K562 (cell line): ENCODE data around the gene BCKDHB. TPM values are rescaled to one million over a fixed set of nuclear protein-coding genes. Genes with fewer than 3 reads are reported as not detected.

Source experiments
- ATAC-seq: fragments of 200-7000 bp; cut with Tn5 transposase; 3 replicates; pipeline ENCODE4 v1.9.1; 2020; ENCODE audit warnings: moderate library complexity
- BruUV-seq: library from RNA; stranded (reverse); fragments of 400-500 nt; replicated peaks from 2 replicates; lab custom pipeline; 2021; lab: Mats Ljungman, UMichigan
- CTCF ChIA-PET: fragments of 300-600 bp; formaldehyde crosslinking; extraction: SDS; loops from one replicate; lab custom pipeline; 2021; ENCODE audit warnings: low intra/inter-chr PET ratio; lab: Yijun Ruan, JAX
- POLR2A ChIA-PET: fragments of 300-600, 350-650 bp; sonication (Branson Sonifier 250); formaldehyde crosslinking; extraction: SDS; loops from one replicate; lab custom pipeline; 2021; ENCODE audit warnings: antibody characterized with exemption, inconsistent platforms; lab: Yijun Ruan, JAX
- DNase-seq, 4 experiments: peaks; one replicate each; pipeline versions ENCODE4 v3.0.0 to v3.0.0-alpha.2; 2011 to 2018; ENCODE audit warnings: low spot score in 3 of 4, mixed read lengths in 3 of 4; ENCODE audit errors: extremely low read depth in 1 of 4
- FAIRE-seq: peaks from 2 replicates; lab custom pipeline; 2011; peaks lifted over from hg19 to GRCh38; lab: Jason Lieb, UNC
- H2AFZ ChIP-seq: 2 replicates; pipeline ENCODE4 v1.6.0; 2011; ENCODE audit warnings: low read depth, low read length, control low read depth, inconsistent platforms
- H3K27ac ChIP-seq: fragments of 200-600 bp; 3 replicates; pipeline ENCODE4 v1.8.0; 2011; ENCODE audit warnings: low read depth, mild to moderate bottlenecking, control low read depth, inconsistent platforms, low read length, moderate library complexity, mixed read lengths; ENCODE audit errors: extremely low read depth
- H3K27me3 ChIP-seq, 2 experiments: fragments of 300-600 bp in 1 of 2; 2 replicates in 1 of 2; 3 replicates in 1 of 2; pipeline versions ENCODE4 v1.6.0 to v1.8.0; 2011; ENCODE audit warnings: inconsistent platforms in 2 of 2, low read length in 2 of 2, mild to moderate bottlenecking in 1 of 2, mixed read lengths in 1 of 2, moderate library complexity in 1 of 2; ENCODE audit not compliant: control insufficient read depth in 2 of 2, insufficient read depth in 2 of 2
- H3K36me3 ChIP-seq: fragments of 300-600 bp; 3 replicates; pipeline ENCODE4 v1.8.0; 2011; ENCODE audit warnings: mild to moderate bottlenecking, low read length, inconsistent platforms; ENCODE audit not compliant: control insufficient read depth, insufficient read depth
- H3K4me1 ChIP-seq, 2 experiments: fragments of 200-600 bp in 1 of 2; replicated peaks in 1 of 2; 2 replicates in 1 of 2; 3 replicates in 1 of 2; pipeline versions ENCODE4 v1.5.1 to v1.8.0; 2011; ENCODE audit warnings: inconsistent platforms in 2 of 2, low read length in 2 of 2, mild to moderate bottlenecking in 1 of 2, mixed read lengths in 1 of 2, moderate library complexity in 1 of 2; ENCODE audit not compliant: control insufficient read depth in 2 of 2, insufficient read depth in 2 of 2
- H3K4me2 ChIP-seq: 2 replicates; pipeline ENCODE4 v1.6.1; 2011; ENCODE audit warnings: low read length, control low read depth, inconsistent platforms, mixed read lengths; ENCODE audit not compliant: insufficient read depth
- H3K4me3 ChIP-seq: fragments of 200-600 bp; sonication (generic), shearing (Covaris generic); 2 replicates; pipeline ENCODE4 v1.5.1; 2016; ENCODE audit warnings: control low read depth, inconsistent platforms
- H3K79me2 ChIP-seq: fragments of 200-600 bp; 3 replicates; pipeline ENCODE4 v1.8.0; 2011; ENCODE audit warnings: low read length, inconsistent platforms; ENCODE audit not compliant: control insufficient read depth, insufficient read depth
- H3K9ac ChIP-seq, 2 experiments: 2 replicates each; pipeline versions ENCODE4 v1.6.0 to v1.6.1; 2011; ENCODE audit warnings: low read depth in 2 of 2, low read length in 2 of 2, control low read depth in 1 of 2, inconsistent platforms in 1 of 2, mild to moderate bottlenecking in 1 of 2, mixed read lengths in 1 of 2; ENCODE audit not compliant: insufficient read depth in 1 of 2
- H3K9me1 ChIP-seq: one replicate; pipeline ENCODE4 v1.6.0; 2011; ENCODE audit warnings: inconsistent platforms, mild to moderate bottlenecking, low read length, moderate library complexity; ENCODE audit not compliant: control insufficient read depth, insufficient read depth
- H3K9me3 ChIP-seq: replicated peaks from 2 replicates; pipeline ENCODE4 v1.5.1; 2011; ENCODE audit warnings: low read depth, low read length, inconsistent platforms; ENCODE audit not compliant: control insufficient read depth, insufficient read depth
- H4K20me1 ChIP-seq: replicated peaks from 2 replicates; pipeline ENCODE4 v1.6.1; 2011; ENCODE audit warnings: low read length, inconsistent platforms, mixed read lengths; ENCODE audit not compliant: control insufficient read depth, insufficient read depth
- BRF1 ChIP-seq: IDR thresholded peaks from 3 replicates; pipeline ENCODE4 v1.6.1; 2011; ENCODE audit warnings: borderline replicate concordance, mild to moderate bottlenecking; ENCODE audit not compliant: insufficient read length; ENCODE audit errors: extremely low read depth
- ILF3 ChIP-seq: fragments of 450-650 bp; IDR thresholded peaks from 2 replicates; pipeline ENCODE4 v1.6.1; 2018; ENCODE audit warnings: antibody characterized with exemption, mild to moderate bottlenecking, moderate library complexity, borderline replicate concordance
- MYNN ChIP-seq, 2 experiments: sonication (generic); formaldehyde crosslinking in 1 of 2; IDR thresholded peaks; 2 replicates each; pipeline versions ENCODE4 v1.5.0 to v1.6.1; 2016 to 2020; ENCODE audit warnings: antibody characterized with exemption in 1 of 2, missing genetic modification reagents in 1 of 2
- VEZF1 ChIP-seq: fragments of 200-800 bp; sonication (Bioruptor generic); IDR thresholded peaks from 2 replicates; pipeline ENCODE4 v1.6.1; 2017; ENCODE audit warnings: missing genetic modification characterization, missing compliant biosample characterization
- ZKSCAN1 ChIP-seq: fragments of 150-350 bp; IDR thresholded peaks from 2 replicates; pipeline ENCODE4 v1.6.1; 2016; ENCODE audit warnings: low read depth, low read length
- ZNF589 ChIP-seq: fragments of 200-800 bp; sonication (Bioruptor generic); IDR thresholded peaks from 2 replicates; pipeline ENCODE4 v1.6.1; 2016; ENCODE audit warnings: low read depth, missing genetic modification characterization, missing compliant biosample characterization
- WGBS: fragments of 100-300 bp; shearing (Covaris generic); methylation state at CpG from one replicate; pipeline ENCODE4 v1.1.6; 2016; ENCODE audit warnings: low coverage, mixed read lengths; ENCODE audit not compliant: insufficient coverage; ENCODE audit errors: missing lambda C conversion rate; 5-methylcytosine and 5-hydroxymethylcytosine counted together
- in situ Hi-C: fragments of 300-500 bp; cut with MboI; formaldehyde crosslinking; loops from 4 replicates; pipeline ENCODE4 v1.15.0; 2018; ENCODE audit warnings: inconsistent platforms, mixed read lengths
- intact Hi-C: fragments of 100-400 bp; cut with micrococcal nuclease; formaldehyde crosslinking; loops from 2 replicates; pipeline ENCODE4 v1.14.2; 2022
- polyA plus RNA-seq, 8 experiments: library from polyadenylated mRNA; depleted of rRNA in 4 of 8; stranded (reverse) in 5 of 8; unstranded in 3 of 8; fragments of >200 nt; fragmentation: Nextera tagmentation in 2 of 8; fragmentation: Illumina TruSeq in 1 of 8; extraction: Ambion mirVana in 2 of 8; extraction: Trizol in 1 of 8; gene quantifications; 2 replicates each; pipeline versions ENCODE4 v1.2.1 to v1.2.3, GENCODE V29; 2011 to 2014; ENCODE audit warnings: inconsistent platforms in 1 of 8, missing spikeins in 1 of 8
- total RNA-seq, 7 experiments: library from RNA; depleted of rRNA in 6 of 7; stranded (reverse); fragments of >200 nt in 6 of 7; fragmentation: Illumina TruSeq in 2 of 7; extraction: Trizol in 2 of 7; gene quantifications; 2 replicates each; pipeline versions ENCODE4 v1.2.1 to v1.2.3, GENCODE V29; 2011 to 2021; ENCODE audit warnings: low replicate concordance in 1 of 7

Gene BCKDHB
- total and polyA plus RNA-seq, 9 of the 15 experiments (the other 6 are each of a cell fraction or from before 2014, with no cell fraction given), result 4.1 to 23.7 (median 7.5) TPM

- CTCF ChIA-PET, result no interaction called here
- WGBS, result 0% methylated on average over 1 of the region's 1 CpG
Observed at GRCh38 chr6:80380566-80380965, 274.1 kb downstream of the BCKDHB start.

More at GRCh38 chr6:80380566-80380965, 274.1 kb downstream of the BCKDHB start:
- Histone ChIP-seq H3K9me1 (no peaks in the 10 kb centered on the region), H3K4me2 (no peak overlapping the region), H2AFZ (no peak overlapping the region), H3K4me1 (no peaks in the 10 kb centered on the region), H4K20me1 (no peaks in the 10 kb centered on the region), H3K36me3 (no peaks in the 10 kb centered on the region), H3K9me3 (no peaks in the 10 kb centered on the region), H3K27me3 (no peaks in the 10 kb centered on the region), H3K4me3 (no peak overlapping the region), H3K79me2 (no peaks in the 10 kb centered on the region), H3K27ac (no peak overlapping the region), H3K9ac (no peak overlapping the region)
- intact Hi-C loops (no loop called here), in situ Hi-C loops (no loop called here)
- no TSS peak for BruUV-seq
- FAIRE-seq, result no peak
- TF ChIP-seq ZNF589 (CRISPR knock-in tag), result no peak
- no peak for TF ChIP-seq MYNN (IDR thresholded peaks at IDR 0.05)
- no peak for TF ChIP-seq MYNN (CRISPR knock-in tag; IDR thresholded peaks at IDR 0.05)
- no peak for TF ChIP-seq ILF3
- no peak for TF ChIP-seq VEZF1 (CRISPR knock-in tag)
- no peak for TF ChIP-seq ZKSCAN1
- TF ChIP-seq BRF1, result no peak
- no peak for DNase-seq
- POLR2A ChIA-PET, result no interaction called here
- ATAC-seq, result no peak
